Uterus (tissue), 4 donors: ENCODE results near the gene INSYN2B. TPM values are rescaled to one million over a fixed set of nuclear protein-coding genes. Genes with fewer than 3 reads are reported as not detected.
"Not testable (repeated sequence)": the region's sequence is repeated elsewhere in the genome, so short reads cannot be mapped to it uniquely, and the experiment has no call there.

ENCODE experiments used
- DNase-seq, 2 donors: peaks; one replicate each; pipeline ENCODE4 v3.0.0-alpha.2; 2019 to 2020
- H3K27ac ChIP-seq, 2 donors: fragments of 200-600 bp; sonication (generic); 1 replicate in 1 of 2; 2 replicates in 1 of 2; pipeline ENCODE4 v1.5.1; 2016 to 2018
- H3K27me3 ChIP-seq, 2 donors: fragments of 200-600 bp; sonication (generic); one replicate each; pipeline ENCODE4 v1.5.1; 2018 to 2019; ENCODE audit warnings: control low read depth in 1 of 2
- H3K36me3 ChIP-seq, 2 donors: fragments of 200-600 bp; sonication (generic); one replicate each; pipeline ENCODE4 v1.5.1; 2019; ENCODE audit warnings: control low read depth in 1 of 2
- H3K4me1 ChIP-seq, 2 donors: fragments of 200-600 bp; sonication (generic); one replicate each; pipeline ENCODE4 v1.5.1; 2018 to 2019; ENCODE audit warnings: control low read depth in 1 of 2
- H3K4me3 ChIP-seq, 2 donors: fragments of 200-600 bp; sonication (generic); 1 replicate in 1 of 2; 2 replicates in 1 of 2; pipeline ENCODE4 v1.5.1; 2018 to 2019; ENCODE audit warnings: mild to moderate bottlenecking in 1 of 2
- H3K9me3 ChIP-seq, 2 donors: fragments of 200-600 bp; sonication (generic); one replicate each; pipeline ENCODE4 v1.5.1; 2019; ENCODE audit warnings: control low read depth in 1 of 2
- CTCF ChIP-seq, 4 experiments: fragments of 200-600 bp in 2 of 4; fragments of 450-650 bp in 2 of 4; sonication (generic) in 2 of 4; IDR thresholded peaks; one replicate each; pipeline ENCODE4 v1.5.1; 2016 to 2019; ENCODE audit warnings: antibody characterized with exemption in 4 of 4, mild to moderate bottlenecking in 2 of 4, moderate library complexity in 1 of 4
- POLR2A ChIP-seq, 2 donors: fragments of 450-650 bp; IDR thresholded peaks; one replicate each; pipeline ENCODE4 v1.6.1; 2016; ENCODE audit warnings: antibody characterized with exemption in 2 of 2, mild to moderate bottlenecking in 1 of 2, moderate library complexity in 1 of 2
- intact Hi-C: fragments of 100-400 bp; cut with DNase I; formaldehyde crosslinking; loops from one replicate; pipeline ENCODE4 v1.15.1; 2023; ENCODE audit warnings: low total_unique reads
- total RNA-seq, 4 donors: library from RNA; depleted of rRNA in 3 of 4; stranded (reverse); fragments of >200 nt in 3 of 4; gene quantifications; one replicate each; pipeline versions ENCODE4 v1.1.0 to v1.2.4, GENCODE V29; 2014 to 2023
- donor health status: DM: yes; HTN: yes; CAD: no.

Gene INSYN2B
- total RNA-seq, 4 donors from 2014 or later = 0.34 to 2.4 TPM; not detected in 2

- Histone ChIP-seq H3K9me3 (no peaks in the 10 kb centered on the region), H3K27me3 (no peaks in the 10 kb centered on the region), H3K36me3 (no peaks in the 10 kb centered on the region), H3K27ac (no peak overlapping the region), H3K4me1 (no peaks in the 10 kb centered on the region), H3K4me3 (no peak overlapping the region)
- DNase-seq = no peak
- no peak for TF ChIP-seq CTCF (IDR thresholded peaks at IDR 0.05)
- TF ChIP-seq POLR2A (IDR thresholded peaks at IDR 0.05) = no peak
- intact Hi-C loops = no loop called here
Observed at GRCh38 chr5:169837686-169838085, 142.6 kb downstream of the INSYN2B start.

GRCh38 chr5:169836835-169837536 is 143.3 kb downstream of the INSYN2B start:
- TF ChIP-seq CTCF (IDR thresholded peaks at IDR 0.05) = no peak
- TF ChIP-seq POLR2A (IDR thresholded peaks at IDR 0.05) = no peak
- intact Hi-C loops = no loop called here
- Histone ChIP-seq H3K27me3 (no peaks in the 10 kb centered on the region), H3K4me3 (no peak overlapping the region), H3K36me3 (no peaks in the 10 kb centered on the region), H3K4me1 (no peaks in the 10 kb centered on the region), H3K9me3 (no peaks in the 10 kb centered on the region), H3K27ac (no peak overlapping the region)
- no peak for DNase-seq

DNA sequence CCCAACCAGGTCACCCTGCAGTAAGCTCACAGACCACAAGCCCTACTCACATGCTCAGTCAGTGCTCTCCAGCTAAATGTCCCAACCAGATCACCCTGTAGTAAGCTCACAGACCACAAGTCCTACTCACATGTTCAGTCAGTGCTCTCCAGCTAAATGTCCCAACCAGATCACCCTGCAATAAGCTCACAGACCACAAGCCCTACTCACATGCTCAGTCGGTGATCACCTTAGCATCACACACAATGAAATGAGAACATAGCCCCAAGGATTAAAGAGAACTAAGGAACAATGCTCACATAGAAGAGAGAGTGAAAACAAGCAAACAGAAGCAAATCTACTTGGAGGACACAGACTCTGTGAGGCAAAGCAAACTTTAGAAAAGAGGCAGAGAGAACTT is 145.8 kb downstream of the INSYN2B start:
- H3K9me3 ChIP-seq, H3K4me1 ChIP-seq, DNase-seq, H3K4me3 ChIP-seq, H3K36me3 ChIP-seq, H3K27me3 ChIP-seq, intact Hi-C loops, H3K27ac ChIP-seq: not testable (repeated sequence)

GRCh38 chr5:169833681-169834292 is 146.5 kb downstream of the INSYN2B start:
- intact Hi-C loops, H3K36me3 ChIP-seq, H3K4me3 ChIP-seq, H3K27ac ChIP-seq, H3K27me3 ChIP-seq, H3K9me3 ChIP-seq, H3K4me1 ChIP-seq, DNase-seq: not testable (repeated sequence)

DNA sequence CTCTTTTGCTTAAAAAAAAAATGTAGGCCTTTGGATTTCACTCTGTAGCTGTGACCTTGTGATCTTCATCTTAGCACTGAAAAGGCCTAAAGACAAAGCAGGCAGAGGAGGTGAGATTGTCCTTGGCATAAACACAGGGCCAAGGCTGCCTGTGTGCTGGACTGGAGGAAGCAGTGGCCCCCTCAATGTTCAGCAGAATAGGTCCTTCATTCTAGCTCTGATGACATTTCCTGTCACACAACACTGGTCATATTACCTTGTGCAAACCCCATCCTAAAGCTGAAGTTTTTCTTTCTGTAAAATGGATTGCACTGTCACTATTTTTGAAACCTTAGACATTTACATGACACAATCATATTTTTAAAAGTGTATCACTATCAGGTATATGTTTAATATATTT is 147.4 kb downstream of the INSYN2B start:
- Histone ChIP-seq H3K9me3 (no peaks in the 10 kb centered on the region), H3K4me1 (no peaks in the 10 kb centered on the region), H3K4me3 (no peak overlapping the region), H3K27ac (no peak overlapping the region), H3K27me3 (no peaks in the 10 kb centered on the region), H3K36me3 (no peaks in the 10 kb centered on the region)
- TF ChIP-seq CTCF (IDR thresholded peaks at IDR 0.05) = no peak
- TF ChIP-seq POLR2A (IDR thresholded peaks at IDR 0.05) = no peak
- no peak for DNase-seq
- intact Hi-C loops = no loop called here

DNA sequence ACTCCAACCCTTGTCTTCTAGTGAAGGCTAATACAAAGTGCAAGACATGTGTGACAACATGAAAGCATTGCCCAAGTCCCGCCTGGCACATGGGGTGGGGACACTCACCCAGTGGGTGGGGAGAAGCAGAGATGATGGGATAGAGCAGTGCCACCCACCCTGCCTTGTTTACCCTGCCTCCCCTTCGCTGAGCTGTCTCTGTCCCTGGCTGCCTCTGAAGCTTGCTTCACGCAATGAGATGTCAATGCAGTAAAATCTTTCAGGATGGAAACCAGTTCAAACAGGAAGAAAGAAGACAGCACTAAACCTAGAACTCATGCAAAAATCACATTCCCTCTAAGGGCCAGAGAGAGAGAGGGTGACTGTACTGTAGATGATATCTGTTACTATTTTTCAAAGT is 148.0 kb downstream of the INSYN2B start:
- H3K4me1 ChIP-seq = no peaks in the 10 kb centered on the region
- H3K9me3 ChIP-seq = no peaks in the 10 kb centered on the region
- H3K27me3 ChIP-seq = no peaks in the 10 kb centered on the region
- H3K27ac ChIP-seq = no peak overlapping the region
- TF ChIP-seq POLR2A (IDR thresholded peaks at IDR 0.05) (no peak), CTCF (IDR thresholded peaks at IDR 0.05) (no peak)
- intact Hi-C loops = no loop called here
- H3K36me3 ChIP-seq = no peaks in the 10 kb centered on the region
- no peak for DNase-seq
- no peak overlapping the region for H3K4me3 ChIP-seq
